Effector CD8-positive, alpha-beta T cell (primary cell): ENCODE data around the gene LILRB4.
"Not testable (repeated sequence)": the region's sequence is repeated elsewhere in the genome, so short reads cannot be mapped to it uniquely, and the experiment has no call there.

Experiments
- DNase-seq: peaks from one replicate; lab custom pipeline; 2025; lab: John Stamatoyannopoulos, UW
- total RNA-seq, 4 experiments: gene quantifications; one replicate each; lab custom pipeline; 2026; lab: John Stamatoyannopoulos, UW

The LILRB4 gene
- total RNA-seq: 0 to 0.36 (median 0) reads per million in 4 experiments

GRCh38 chr19:54662730-54663129, at the start of gene LILRB4:
Gene LILRB4, plus strand, starts transcription at chr19:54662985. Its CDS starts 49 bp downstream, at chr19:54663034.
- no peak for DNase-seq

GRCh38 chr19:54614726-54615125, 48.1 kb upstream of the LILRB4 start:
- no peak for DNase-seq

GRCh38 chr19:54616057-54616456, 46.7 kb upstream of the LILRB4 start:
- DNase-seq: no peak

- no peak for DNase-seq
Observed at GRCh38 chr19:54616821-54617560, 45.8 kb upstream of the LILRB4 start.

GRCh38 chr19:54620464-54620863, 42.3 kb upstream of the LILRB4 start:
- DNase-seq: no peak

- DNase-seq: no peak
Observed at GRCh38 chr19:54622431-54622830, 40.4 kb upstream of the LILRB4 start.

- not testable (repeated sequence) for DNase-seq
Observed at GRCh38 chr19:54624234-54624633, 38.6 kb upstream of the LILRB4 start.

- not testable (repeated sequence) for DNase-seq
Observed at GRCh38 chr19:54624934-54625730, 37.7 kb upstream of the LILRB4 start.

GRCh38 chr19:54626757-54627156, 36.0 kb upstream of the LILRB4 start:
- DNase-seq: no peak

GRCh38 chr19:54627912-54628311, 34.9 kb upstream of the LILRB4 start:
- not testable (repeated sequence) for DNase-seq

- DNase-seq: not testable (repeated sequence)
Observed at GRCh38 chr19:54630262-54630661, 32.5 kb upstream of the LILRB4 start, which contains the start of gene LILRB1. Gene LILRB1, plus strand, starts transcription at chr19:54630484. Its CDS starts 590 bp downstream, at chr19:54631074.

GRCh38 chr19:54630782-54631181, 32.0 kb upstream of the LILRB4 start:
- DNase-seq: no peak

GRCh38 chr19:54631489-54632337, 31.1 kb upstream of the LILRB4 start:
- DNase-seq: not testable (repeated sequence)

- not testable (repeated sequence) for DNase-seq
Observed at GRCh38 chr19:54632517-54632916, 30.3 kb upstream of the LILRB4 start.

GRCh38 chr19:54633401-54633800, 29.4 kb upstream of the LILRB4 start:
- DNase-seq: no peak

- DNase-seq: not testable (repeated sequence)
Observed at GRCh38 chr19:54636081-54636480, 26.7 kb upstream of the LILRB4 start.

- no peak for DNase-seq
Observed at GRCh38 chr19:54638683-54639082, 24.1 kb upstream of the LILRB4 start.

- not testable (repeated sequence) for DNase-seq
Observed at GRCh38 chr19:54642953-54643352, 19.8 kb upstream of the LILRB4 start.

- not testable (repeated sequence) for DNase-seq
Observed at GRCh38 chr19:54643583-54643982, 19.2 kb upstream of the LILRB4 start.

GRCh38 chr19:54644056-54644455, 18.7 kb upstream of the LILRB4 start:
- no peak for DNase-seq

GRCh38 chr19:54646331-54646841, 16.4 kb upstream of the LILRB4 start:
- DNase-seq: no peak

GRCh38 chr19:54648129-54648528, 14.7 kb upstream of the LILRB4 start:
- no peak for DNase-seq
